Tibial artery (tissue), 4 donors: ENCODE results near the gene AKAP13.

ENCODE experiments used
- DNase-seq, 2 donors: peaks; one replicate each; pipeline ENCODE4 v3.0.0-alpha.2; 2019
- H3K27ac ChIP-seq, 2 donors: fragments of 200-600 bp; sonication (generic) in 1 of 2; 1 replicate in 1 of 2; 2 replicates in 1 of 2; pipeline ENCODE4 v1.5.1; 2018 to 2019; ENCODE audit warnings: mild to moderate bottlenecking in 1 of 2
- H3K27me3 ChIP-seq, 2 donors: fragments of 200-600 bp; sonication (generic) in 1 of 2; one replicate each; pipeline versions ENCODE4 v1.5.1 to v1.6.0; 2016 to 2019
- H3K36me3 ChIP-seq, 3 donors: fragments of 200-600 bp; sonication (generic) in 2 of 3; one replicate each; pipeline ENCODE4 v1.5.1; 2016 to 2019; ENCODE audit warnings: mild to moderate bottlenecking in 2 of 3
- H3K4me1 ChIP-seq, 4 donors: fragments of 200-600 bp; sonication (generic) in 2 of 4; 1 replicate in 3 of 4; 2 replicates in 1 of 4; pipeline ENCODE4 v1.5.1; 2016 to 2019
- H3K4me3 ChIP-seq, 2 donors: fragments of 200-600 bp; sonication (generic) in 1 of 2; 1 replicate in 1 of 2; 2 replicates in 1 of 2; pipeline ENCODE4 v1.5.1; 2018 to 2019; ENCODE audit warnings: mild to moderate bottlenecking in 2 of 2
- H3K9me3 ChIP-seq, 3 donors: fragments of 200-600 bp; sonication (generic) in 1 of 3; one replicate each; pipeline ENCODE4 v1.5.1; 2016 to 2019
- intact Hi-C: fragments of 100-400 bp; cut with DNase I; formaldehyde crosslinking; loops from one replicate; pipeline ENCODE4 v1.15.0; 2023; ENCODE audit warnings: low total_unique reads
- TF ChIP-seq, protein P1 (sequence below), 2 experiments: fragments of 200-600 bp in 1 of 2; fragments of 450-650 bp in 1 of 2; IDR thresholded peaks; one replicate each; pipeline ENCODE4 v1.5.1; 2017 to 2019; ENCODE audit warnings: antibody characterized with exemption in 2 of 2, mild to moderate bottlenecking in 1 of 2, moderate library complexity in 1 of 2

The AKAP13 gene

DNA sequence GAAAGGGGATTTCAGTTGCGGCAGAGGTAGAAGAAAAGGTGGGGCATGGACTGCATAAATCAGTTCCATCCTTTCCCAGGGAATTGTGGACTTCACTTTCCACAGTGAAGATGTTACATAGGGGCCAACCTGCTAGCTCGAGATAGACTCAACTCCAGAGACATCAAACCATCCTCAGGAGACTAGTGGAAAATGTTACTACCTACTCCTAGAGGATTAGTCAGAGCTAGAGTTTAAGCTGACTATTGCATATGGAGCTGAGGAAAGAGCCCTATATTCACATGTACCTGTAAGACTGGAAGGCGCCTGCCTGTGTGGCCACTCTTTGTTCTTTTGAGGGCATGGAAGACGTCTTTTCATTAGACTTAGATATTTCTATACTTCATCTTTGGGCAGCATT lies 345.2 kb downstream of the AKAP13 start:
- Histone ChIP-seq H3K27me3 (no peaks in the 10 kb centered on the region), H3K4me3 (no peak overlapping the region), H3K36me3 (peaks cover 15 to 84% (median 62%) of the 10 kb centered on the region in 3 donors), H3K27ac (peak overlapping the region; percentile 82 to 84), H3K4me1 (peaks cover 0 to 43% (median 33%) of the 10 kb centered on the region in 4 donors), H3K9me3 (no peaks in the 10 kb centered on the region)
- peak in 1 of 2 donors; percentile 39 for DNase-seq
- intact Hi-C loops: loop anchor here (10.0 kb wide), 1 partner anchor 111 kb away; no protein-coding TSS in a partner anchor
- TF ChIP-seq, protein P1, sequence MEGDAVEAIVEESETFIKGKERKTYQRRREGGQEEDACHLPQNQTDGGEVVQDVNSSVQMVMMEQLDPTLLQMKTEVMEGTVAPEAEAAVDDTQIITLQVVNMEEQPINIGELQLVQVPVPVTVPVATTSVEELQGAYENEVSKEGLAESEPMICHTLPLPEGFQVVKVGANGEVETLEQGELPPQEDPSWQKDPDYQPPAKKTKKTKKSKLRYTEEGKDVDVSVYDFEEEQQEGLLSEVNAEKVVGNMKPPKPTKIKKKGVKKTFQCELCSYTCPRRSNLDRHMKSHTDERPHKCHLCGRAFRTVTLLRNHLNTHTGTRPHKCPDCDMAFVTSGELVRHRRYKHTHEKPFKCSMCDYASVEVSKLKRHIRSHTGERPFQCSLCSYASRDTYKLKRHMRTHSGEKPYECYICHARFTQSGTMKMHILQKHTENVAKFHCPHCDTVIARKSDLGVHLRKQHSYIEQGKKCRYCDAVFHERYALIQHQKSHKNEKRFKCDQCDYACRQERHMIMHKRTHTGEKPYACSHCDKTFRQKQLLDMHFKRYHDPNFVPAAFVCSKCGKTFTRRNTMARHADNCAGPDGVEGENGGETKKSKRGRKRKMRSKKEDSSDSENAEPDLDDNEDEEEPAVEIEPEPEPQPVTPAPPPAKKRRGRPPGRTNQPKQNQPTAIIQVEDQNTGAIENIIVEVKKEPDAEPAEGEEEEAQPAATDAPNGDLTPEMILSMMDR (IDR thresholded peaks at IDR 0.05): no peak

DNA sequence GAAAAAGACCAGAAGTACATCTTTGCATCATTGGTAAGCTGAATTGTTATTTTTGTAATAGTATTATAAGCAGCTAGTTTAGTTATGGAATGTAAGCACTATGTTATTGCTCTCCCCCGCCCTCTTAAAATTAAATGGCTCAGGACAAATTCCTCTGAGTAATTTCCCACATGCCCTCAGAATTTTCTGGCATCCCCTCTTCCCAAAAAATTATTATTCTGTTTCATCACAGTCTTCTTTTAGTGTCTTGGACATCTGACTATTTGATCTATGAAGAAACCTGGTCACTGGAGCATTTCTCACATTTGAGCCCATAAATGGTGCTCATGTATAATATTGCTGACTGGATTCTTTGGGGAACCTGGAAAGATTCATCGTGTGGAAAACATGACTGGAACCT lies 346.1 kb downstream of the AKAP13 start:
- H3K4me1 ChIP-seq: peaks cover 0 to 43% (median 33%) of the 10 kb centered on the region in 4 donors
- H3K4me3 ChIP-seq: peak overlapping the region in 1 of 2 donors; percentile 6
- intact Hi-C loops: loop anchor here (10.0 kb wide), 1 partner anchor 112 kb away; no protein-coding TSS in a partner anchor
- H3K36me3 ChIP-seq: peaks cover 15 to 84% (median 62%) of the 10 kb centered on the region in 3 donors
- no peak for DNase-seq
- peak overlapping the region; percentile 82 to 84 for H3K27ac ChIP-seq
- TF ChIP-seq, protein P1 (IDR thresholded peaks at IDR 0.05): no peak
- no peaks in the 10 kb centered on the region for H3K27me3 ChIP-seq
- no peaks in the 10 kb centered on the region for H3K9me3 ChIP-seq

DNA sequence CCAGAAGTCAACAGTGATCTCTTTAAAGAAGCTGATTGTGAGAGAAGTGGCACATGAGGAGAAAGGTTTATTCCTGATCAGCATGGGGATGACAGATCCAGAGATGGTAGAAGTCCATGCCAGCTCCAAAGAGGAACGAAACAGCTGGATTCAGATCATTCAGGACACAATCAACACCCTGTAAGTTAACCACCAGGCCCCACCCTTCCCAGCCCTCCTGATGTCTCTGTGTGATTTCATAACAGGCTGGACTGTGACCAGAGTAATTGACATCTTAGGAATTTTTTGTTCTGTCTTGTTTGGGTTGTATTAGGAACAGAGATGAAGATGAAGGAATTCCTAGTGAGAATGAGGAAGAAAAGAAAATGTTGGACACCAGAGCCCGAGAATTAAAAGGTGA lies 346.7 kb downstream of the AKAP13 start:
- peaks cover 0 to 43% (median 33%) of the 10 kb centered on the region in 4 donors for H3K4me1 ChIP-seq
- DNase-seq: peak; percentile 78 to 85
- no peaks in the 10 kb centered on the region for H3K27me3 ChIP-seq
- H3K4me3 ChIP-seq: no peak overlapping the region
- peaks cover 15 to 84% (median 63%) of the 10 kb centered on the region in 3 donors for H3K36me3 ChIP-seq
- intact Hi-C loops: loop anchor here (10.0 kb wide), 1 partner anchor 112 kb away; no protein-coding TSS in a partner anchor
- H3K27ac ChIP-seq: peak overlapping the region; percentile 82 to 84
- TF ChIP-seq, protein P1 (IDR thresholded peaks at IDR 0.05): no peak
- H3K9me3 ChIP-seq: no peaks in the 10 kb centered on the region

DNA sequence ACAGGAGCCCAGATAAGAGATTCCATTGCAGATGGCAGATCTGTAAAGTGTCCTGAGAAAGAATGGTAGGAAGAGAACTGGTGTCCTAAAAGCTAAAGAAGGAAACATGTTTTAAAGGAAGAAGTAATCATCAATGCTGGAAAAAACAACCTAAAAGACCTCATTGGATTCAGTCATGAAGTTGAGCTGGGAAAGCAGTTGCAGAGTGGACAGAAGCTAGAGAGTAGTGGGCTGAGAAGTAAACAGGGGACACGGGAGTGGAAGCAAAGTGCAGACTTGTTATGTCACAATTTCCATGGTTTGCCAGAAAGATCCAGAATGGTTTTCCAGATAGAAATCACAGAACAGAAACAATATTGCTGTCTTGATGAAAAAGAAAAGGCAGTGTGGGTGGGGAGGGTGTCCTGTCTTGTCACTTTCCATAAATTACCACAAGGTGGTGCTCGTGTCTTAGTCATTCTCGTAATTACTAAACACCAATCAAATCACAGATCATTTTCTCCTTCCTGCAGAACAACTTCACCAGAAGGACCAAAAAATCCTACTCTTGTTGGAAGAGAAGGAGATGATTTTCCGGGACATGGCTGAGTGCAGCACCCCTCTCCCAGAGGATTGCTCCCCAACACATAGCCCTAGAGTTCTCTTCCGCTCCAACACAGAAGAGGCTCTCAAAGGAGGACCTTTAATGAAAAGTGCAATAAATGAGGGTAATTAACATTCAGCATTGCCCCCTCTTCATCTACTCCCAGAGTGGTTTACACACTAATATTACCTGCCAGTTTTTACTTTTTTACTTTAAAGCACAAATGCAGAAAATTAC lies 349.8 kb downstream of the AKAP13 start:
- intact Hi-C loops: loop anchor here (5.0 kb wide), 1 partner anchor 102 kb away; no protein-coding TSS in a partner anchor

DNA sequence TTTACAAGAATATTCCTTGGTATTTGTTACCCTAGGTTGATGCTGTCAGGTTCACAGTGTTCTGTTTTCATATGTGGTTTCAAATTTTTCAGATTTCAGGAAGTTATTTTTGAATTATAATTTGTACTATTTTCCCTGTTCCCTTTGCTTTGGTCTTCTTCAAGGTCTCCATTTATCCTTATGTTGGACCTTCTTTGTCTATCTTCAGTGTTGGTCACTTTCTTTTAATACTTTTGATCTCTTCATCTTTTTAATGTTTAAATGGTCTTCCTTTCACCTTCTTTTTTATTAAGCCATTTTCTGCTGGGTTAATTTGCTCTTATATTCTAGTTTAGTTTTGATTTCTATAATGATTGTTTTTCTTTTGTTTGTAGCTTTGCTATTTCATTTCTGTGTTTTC lies 353.0 kb downstream of the AKAP13 start:
- H3K36me3 ChIP-seq: peaks cover 65 to 99% (median 87%) of the 10 kb centered on the region in 3 donors
- H3K27me3 ChIP-seq: no peaks in the 10 kb centered on the region
- H3K4me3 ChIP-seq: no peak overlapping the region
- intact Hi-C loops: loop anchor here (5.0 kb wide), 1 partner anchor 99 kb away; no protein-coding TSS in a partner anchor
- DNase-seq: no peak
- H3K9me3 ChIP-seq: peaks cover 0 to 6% (median 0%) of the 10 kb centered on the region in 3 donors
- H3K4me1 ChIP-seq: no peaks in the 10 kb centered on the region
- H3K27ac ChIP-seq: no peak overlapping the region
- TF ChIP-seq, protein P1 (IDR thresholded peaks at IDR 0.05): no peak

More for the DNA sequence above, 349.8 kb downstream of the AKAP13 start:
- H3K36me3 ChIP-seq: peaks cover 44 to 88% (median 74%) of the 10 kb centered on the region in 3 donors
- DNase-seq: peak in 1 of 2 donors; percentile 45
- H3K9me3 ChIP-seq: peaks cover 0 to 6% (median 0%) of the 10 kb centered on the region in 3 donors
- TF ChIP-seq, protein P1 (IDR thresholded peaks at IDR 0.05): peak; percentile 76 to 78
- H3K27me3 ChIP-seq: no peaks in the 10 kb centered on the region
- H3K27ac ChIP-seq: peak overlapping the region; percentile 50 to 84
- no peak overlapping the region for H3K4me3 ChIP-seq
- H3K4me1 ChIP-seq: peaks cover 0 to 28% (median 20%) of the 10 kb centered on the region in 4 donors
